B cell (primary cell): Measurements from ENCODE around the gene EFNA3. TPM values are rescaled to one million over a fixed set of nuclear protein-coding genes. Genes with fewer than 3 reads are reported as not detected.

Source experiments
- ATAC-seq: fragments of 200-7000 bp; cut with Tn5 transposase; one replicate; pipeline ENCODE4 v1.10.0; 2021; ENCODE audit warnings: low read depth, mild to moderate bottlenecking, moderate number of reproducible peaks, moderate library complexity
- CTCF ChIA-PET: fragments of 350-600 bp; sonication (Branson Sonifier 250); formaldehyde crosslinking; loops from one replicate; lab custom pipeline; 2021; ENCODE audit warnings: antibody characterized with exemption, inconsistent platforms; lab: Charles Lee
- POLR2A ChIA-PET: fragments of 350-600 bp; sonication (Branson Sonifier 250); formaldehyde crosslinking; loops from one replicate; lab custom pipeline; 2021; ENCODE audit warnings: antibody characterized with exemption; lab: Charles Lee
- DNase-seq: peaks from one replicate; pipeline ENCODE4 v3.0.0; 2013
- H2AFZ ChIP-seq: 2 replicates; pipeline ENCODE4 v1.6.1; 2012; ENCODE audit warnings: mild to moderate bottlenecking, low read depth, low read length; ENCODE audit not compliant: insufficient read depth, poor library complexity, severe bottlenecking
- H3K27ac ChIP-seq, 2 donors: 1 replicate in 1 of 2; 2 replicates in 1 of 2; pipeline ENCODE4 v1.5.1; 2012 to 2013; ENCODE audit warnings: low read length in 2 of 2, mild to moderate bottlenecking in 2 of 2, moderate library complexity in 1 of 2
- H3K27me3 ChIP-seq, 4 experiments: fragments of 200-600 bp in 1 of 4; sonication (generic) in 1 of 4; replicated peaks in 1 of 4; 1 replicate in 2 of 4; 2 replicates in 2 of 4; pipeline versions ENCODE4 v1.6.1 to v1.7.0; 2013 to 2016; ENCODE audit warnings: low read length in 3 of 4, mild to moderate bottlenecking in 2 of 4, mixed read lengths in 1 of 4, moderate library complexity in 1 of 4; ENCODE audit not compliant: insufficient read depth in 4 of 4, control insufficient read depth in 3 of 4; ENCODE audit errors: control extremely low read depth in 1 of 4
- H3K36me3 ChIP-seq, 2 experiments: replicated peaks in 1 of 2; 1 replicate in 1 of 2; 2 replicates in 1 of 2; pipeline versions ENCODE4 v1.6.1 to v1.7.1; 2013; ENCODE audit warnings: low read length in 1 of 2; ENCODE audit not compliant: insufficient read depth in 2 of 2, control insufficient read depth in 1 of 2; ENCODE audit errors: control extremely low read depth in 1 of 2, extremely low read depth in 1 of 2
- H3K4me1 ChIP-seq, 2 donors: fragments of 200-600 bp in 1 of 2; sonication (generic) in 1 of 2; 1 replicate in 1 of 2; 2 replicates in 1 of 2; pipeline versions ENCODE4 v1.5.1 to v1.6.1; 2013 to 2017; ENCODE audit warnings: low read length in 2 of 2; ENCODE audit not compliant: control insufficient read depth in 2 of 2, insufficient read depth in 2 of 2
- H3K4me2 ChIP-seq: replicated peaks from 2 replicates; pipeline ENCODE3; 2012; ENCODE audit warnings: mild to moderate bottlenecking, low read depth, low read length; ENCODE audit not compliant: poor library complexity, severe bottlenecking
- H3K4me3 ChIP-seq, 5 experiments: fragments of 200-600 bp in 1 of 5; sonication (generic) in 1 of 5; 1 replicate in 3 of 5; 2 replicates in 2 of 5; pipeline versions ENCODE4 v1.5.1 to v1.7.0; 2011 to 2016; ENCODE audit warnings: low read length in 4 of 5, mild to moderate bottlenecking in 4 of 5, low read depth in 2 of 5, control low read depth in 1 of 5, moderate library complexity in 1 of 5; ENCODE audit not compliant: insufficient read depth in 1 of 5; ENCODE audit errors: control extremely low read depth in 1 of 5, extremely low read depth in 1 of 5
- H3K79me2 ChIP-seq: fragments of 200-600 bp; sonication (generic); one replicate; pipeline ENCODE4 v1.6.0; 2016; ENCODE audit warnings: low read length; ENCODE audit not compliant: control insufficient read depth, insufficient read depth
- H3K9ac ChIP-seq: fragments of 200-600 bp; sonication (generic); 2 replicates; pipeline ENCODE4 v1.6.1; 2017; ENCODE audit warnings: mild to moderate bottlenecking, low read length, moderate library complexity
- H3K9me3 ChIP-seq, 3 donors: one replicate each; pipeline versions ENCODE4 v1.6.1 to v1.7.1; 2013; ENCODE audit warnings: low read length in 2 of 3; ENCODE audit not compliant: control insufficient read depth in 2 of 3, insufficient read depth in 1 of 3; ENCODE audit errors: control extremely low read depth in 1 of 3
- H4K20me1 ChIP-seq: 2 replicates; pipeline ENCODE4 v1.6.0; 2012; ENCODE audit warnings: mild to moderate bottlenecking, low read length; ENCODE audit not compliant: insufficient read depth, control insufficient read depth, poor library complexity, severe bottlenecking
- H3K27ac Mint-ChIP-seq: one replicate; pipeline ENCODE4 v1.8.0; 2021; ENCODE audit warnings: mixed read lengths
- H3K27me3 Mint-ChIP-seq: one replicate; pipeline ENCODE4 v1.8.0; 2021; ENCODE audit warnings: mixed read lengths
- H3K4me1 Mint-ChIP-seq: one replicate; pipeline ENCODE4 v1.8.0; 2021; ENCODE audit warnings: mixed read lengths
- H3K4me3 Mint-ChIP-seq: one replicate; pipeline ENCODE4 v1.8.0; 2021; ENCODE audit warnings: mixed read lengths
- H3K9me3 Mint-ChIP-seq: one replicate; pipeline ENCODE4 v1.8.0; 2022; ENCODE audit warnings: mixed read lengths; ENCODE audit not compliant: insufficient read depth
- CTCF ChIP-seq: fragments of 200-600 bp; IDR thresholded peaks from one replicate; pipeline ENCODE4 v1.8.0; 2022; ENCODE audit warnings: antibody characterized with exemption, mild to moderate bottlenecking
- EZH2 ChIP-seq: IDR thresholded peaks from 2 replicates; pipeline ENCODE4 v1.6.1; 2012; ENCODE audit warnings: borderline replicate concordance, low read depth, mild to moderate bottlenecking, moderate library complexity, low read length; ENCODE audit not compliant: insufficient read depth, poor library complexity, severe bottlenecking
- WGBS: methylation state at CpG from one replicate; pipeline ENCODE4 v1.1.5; 2013; ENCODE audit warnings: missing lambda C conversion rate; ENCODE audit not compliant: insufficient coverage; 5-methylcytosine and 5-hydroxymethylcytosine counted together
- intact Hi-C: fragments of 100-400 bp; cut with micrococcal nuclease; formaldehyde crosslinking; loops from one replicate; pipeline ENCODE4 v1.10.0; 2022
- polyA plus RNA-seq: library from polyadenylated mRNA; depleted of rRNA; stranded (reverse); fragments of >200 nt; gene quantifications from 2 replicates; pipeline ENCODE4 v1.2.3, GENCODE V29; 2012
- total RNA-seq, 2 donors: library from RNA; stranded (reverse); fragments of 120-200 nt in 1 of 2; gene quantifications; 1 replicate in 1 of 2; 2 replicates in 1 of 2; pipeline versions ENCODE4 v1.2.3 to v1.2.4, GENCODE V29; 2013 to 2022

EFNA3 gene
- total and polyA plus RNA-seq, 2 donors (not counting 1 experiment from before 2014, with no cell fraction given): 1.6 to 3.2 TPM

GRCh38 chr1:155091071-155092051, 12.7 kb downstream of the EFNA3 start:
- intact Hi-C loops: loop anchor here (1.0 to 5.0 kb wide), 3 partner anchors 36 to 501 kb away; partner anchors contain the start of gene EFNA1
- ATAC-seq: peak; percentile 91
- H3K9ac ChIP-seq: no peak overlapping the region

More at GRCh38 chr1:155091071-155092051, 12.7 kb downstream of the EFNA3 start:
- ChIA-PET POLR2A (interaction anchor here (0.6 to 1.7 kb wide), 3 partner anchors 45 to 82 kb away, joined by 3 to 9 read pairs (median 4); partner anchors contain the start of gene KRTCAP2), CTCF (interaction anchor here (0.6 to 6.8 kb wide), 44 partner anchors 9 to 1419 kb away, joined by 3 to 307 read pairs (median 5); partner anchors contain the start of genes DPM3, EFNA3, EFNA4 and KRTCAP2)
- Histone ChIP-seq H3K4me2 (peak overlapping the region; percentile 35), H3K27ac (no peak overlapping the region), H3K79me2 (no peaks in the 10 kb centered on the region), H2AFZ (peak overlapping the region; percentile 20), H3K9me3 (no peaks in the 10 kb centered on the region), H3K4me3 (no peak overlapping the region), H3K4me1 (peaks cover 12 to 16% of the 10 kb centered on the region in 2 donors), H3K27me3 (peaks cover 0 to 6% (median 1%) of the 10 kb centered on the region in 4 experiments), H3K36me3 (no peaks in the 10 kb centered on the region), H4K20me1 (peaks cover 6% of the 10 kb centered on the region)
- peaks cover 6% of the 10 kb centered on the region for H3K4me1 Mint-ChIP-seq
- H3K27me3 Mint-ChIP-seq: peaks cover 12% of the 10 kb centered on the region
- TF ChIP-seq CTCF: peak; percentile 97
- TF ChIP-seq EZH2: no peak
- no peak overlapping the region for H3K27ac Mint-ChIP-seq
- peak; percentile 86 for DNase-seq
- no peaks in the 10 kb centered on the region for H3K9me3 Mint-ChIP-seq
- 27% methylated on average over 14 of the region's 29 CpGs for WGBS
- H3K4me3 Mint-ChIP-seq: no peak overlapping the region
